EH (cell line): Measurements from ENCODE around the gene MAPK6.
"Not testable (repeated sequence)": the region's sequence is repeated elsewhere in the genome, so short reads cannot be mapped to it uniquely, and the experiment has no call there.

ENCODE experiments used
- DNase-seq: peaks from one replicate; pipeline ENCODE4 v3.0.0-alpha.2; 2015; ENCODE audit warnings: low read depth

MAPK6 gene

DNA sequence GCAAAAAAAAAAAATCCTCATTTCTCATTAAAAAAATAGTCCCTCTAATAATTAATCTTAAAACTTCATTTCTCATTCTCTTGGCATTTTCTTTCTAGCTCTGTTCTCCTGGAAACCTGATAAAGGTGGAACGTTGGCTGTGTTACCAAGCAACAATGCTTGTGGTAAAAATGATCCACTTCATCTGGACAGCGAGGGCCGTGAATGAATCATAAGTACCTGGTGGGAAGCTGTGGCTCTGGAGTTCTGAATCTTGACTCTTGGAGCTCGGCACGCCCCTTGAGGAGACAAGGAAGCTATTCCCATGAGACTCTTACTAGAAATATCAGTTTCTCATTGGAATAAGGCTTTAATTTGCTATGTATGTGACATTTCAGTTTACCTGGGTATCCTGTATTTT, 61.0 kb downstream of the MAPK6 start:
- no peak for DNase-seq

DNA sequence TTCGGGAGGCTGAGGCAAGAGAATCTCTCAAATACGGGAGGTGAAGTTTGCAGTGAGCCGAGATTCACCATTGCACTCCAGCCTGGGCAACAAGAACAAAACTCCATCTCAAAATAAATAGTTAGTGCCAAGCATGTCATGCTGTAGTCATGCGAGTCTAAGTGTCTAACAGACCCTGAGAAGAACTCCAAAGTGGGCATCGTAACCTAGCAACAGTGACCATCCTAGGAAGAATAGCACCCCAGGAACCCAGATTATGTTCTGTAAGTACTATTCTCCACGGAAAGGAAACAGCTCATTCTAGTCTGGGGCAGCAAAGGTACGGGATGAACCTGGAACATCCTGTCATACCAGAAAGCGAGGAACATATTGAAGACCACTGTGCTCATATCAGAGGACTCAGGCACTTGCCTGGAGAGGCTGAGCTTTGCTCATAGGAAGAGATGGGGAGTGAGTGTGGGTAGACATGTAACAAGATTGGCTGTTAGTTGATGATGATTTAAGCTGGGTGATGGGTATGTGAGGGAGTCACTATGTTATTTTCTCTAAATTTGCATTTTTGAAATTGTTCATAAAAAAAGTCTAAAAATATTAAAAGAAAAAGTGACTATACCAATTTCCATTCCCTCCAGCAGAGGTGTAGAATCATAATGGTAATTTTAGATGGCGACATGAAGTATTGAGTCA, 61.8 kb downstream of the MAPK6 start:
- DNase-seq = no peak

DNA sequence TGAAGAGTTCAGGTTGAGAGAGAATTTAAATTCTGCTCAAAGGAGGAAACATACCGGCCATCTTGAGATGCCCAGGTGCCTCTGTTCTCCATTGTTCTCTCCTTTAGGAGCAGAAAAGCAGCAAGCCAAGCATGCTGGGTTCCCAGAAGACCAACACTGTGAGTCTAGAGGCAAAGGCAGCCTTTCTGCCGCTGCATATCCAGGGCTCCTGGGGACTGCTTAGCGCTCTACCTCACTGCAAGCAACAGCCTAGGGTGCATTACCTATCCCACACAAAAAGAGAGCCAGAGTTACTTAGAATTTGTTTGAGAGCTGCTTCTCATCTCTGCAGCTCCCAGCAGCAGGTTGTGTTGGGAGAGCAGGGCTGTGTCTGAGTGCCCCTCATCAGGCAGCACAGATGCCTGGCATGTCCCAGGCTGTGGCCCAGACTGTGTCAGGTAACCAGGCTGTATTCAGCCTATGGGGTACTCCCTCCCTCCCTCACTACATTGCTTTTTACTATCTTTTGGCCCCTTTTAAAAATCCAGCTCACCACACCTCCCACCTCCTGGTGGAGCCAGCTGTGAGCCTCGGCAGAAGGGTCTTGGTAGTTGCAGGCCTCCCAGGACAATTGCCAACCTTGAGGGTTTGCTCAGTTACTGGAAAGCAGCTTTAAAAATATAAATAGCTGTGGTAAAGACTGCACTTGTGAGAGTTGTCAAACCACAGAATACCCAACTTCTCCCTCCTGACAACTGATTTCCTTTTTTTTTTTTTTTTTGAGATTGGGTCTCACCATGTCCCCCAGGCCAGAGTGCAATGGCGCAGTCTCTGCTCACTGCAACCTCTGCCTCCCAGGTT, 63.4 kb downstream of the MAPK6 start:
- DNase-seq = peak; percentile 50

GRCh38 chr15:52083037-52083359, 64.0 kb downstream of the MAPK6 start:
- DNase-seq = not testable (repeated sequence)

GRCh38 chr15:52083603-52084002, 64.6 kb downstream of the MAPK6 start:
- no peak for DNase-seq

DNA sequence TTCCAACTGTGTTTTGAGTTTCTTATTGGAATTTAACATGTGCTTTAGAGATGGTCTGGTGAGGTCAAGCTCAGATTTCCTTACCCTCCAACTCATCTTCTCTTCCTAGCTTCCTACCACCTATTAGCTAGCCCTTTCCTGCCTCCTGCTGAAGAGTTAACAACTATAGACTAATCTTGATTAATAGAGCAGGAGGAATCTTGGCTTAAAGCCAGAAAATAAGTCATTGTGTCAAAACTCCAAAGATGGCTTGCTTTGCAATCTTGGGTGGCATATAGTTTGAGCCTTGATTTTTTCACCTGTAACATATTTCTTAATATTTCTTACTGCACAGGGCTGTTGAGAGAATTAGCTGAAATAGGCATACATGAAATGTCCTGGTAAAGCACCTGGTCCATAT, 66.3 kb downstream of the MAPK6 start:
- DNase-seq = no peak

DNA sequence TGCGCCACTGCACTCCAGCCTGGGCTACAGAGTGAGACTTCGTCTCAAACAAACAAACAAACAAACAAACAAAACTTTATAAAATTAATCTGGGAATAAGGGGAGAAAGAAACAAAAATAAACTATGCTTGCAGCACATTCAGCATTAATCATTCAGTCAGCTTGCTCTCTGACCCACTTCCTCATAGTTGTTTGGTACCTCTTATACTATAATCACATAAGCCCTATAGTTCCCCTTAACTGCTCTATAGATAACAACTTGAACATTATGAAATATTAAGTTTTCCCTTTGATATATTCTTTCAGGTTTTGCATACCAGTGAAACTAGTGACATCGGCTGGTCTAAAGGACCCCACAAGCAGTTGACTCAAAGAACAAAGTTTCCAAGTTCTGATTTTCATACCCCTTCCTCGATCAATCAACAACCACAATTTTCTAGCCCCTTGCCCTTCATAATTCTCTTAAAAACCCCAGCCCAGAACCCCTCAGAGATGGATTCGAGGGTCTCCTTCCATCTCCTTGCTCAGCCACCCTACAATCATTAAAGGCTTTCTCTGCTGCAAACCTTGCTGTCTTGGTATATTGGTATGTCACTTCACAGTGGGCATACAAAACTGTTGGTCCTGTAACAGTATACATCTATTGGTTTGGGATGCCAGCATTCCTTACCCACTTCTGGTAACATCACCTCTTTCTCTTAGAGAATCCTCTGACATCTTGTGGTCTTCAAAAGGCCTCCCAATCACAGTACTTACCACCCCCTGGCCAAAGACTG, 67.2 kb downstream of the MAPK6 start:
- DNase-seq = no peak

GRCh38 chr15:52090193-52090592, 71.2 kb downstream of the MAPK6 start:
- no peak for DNase-seq

DNA sequence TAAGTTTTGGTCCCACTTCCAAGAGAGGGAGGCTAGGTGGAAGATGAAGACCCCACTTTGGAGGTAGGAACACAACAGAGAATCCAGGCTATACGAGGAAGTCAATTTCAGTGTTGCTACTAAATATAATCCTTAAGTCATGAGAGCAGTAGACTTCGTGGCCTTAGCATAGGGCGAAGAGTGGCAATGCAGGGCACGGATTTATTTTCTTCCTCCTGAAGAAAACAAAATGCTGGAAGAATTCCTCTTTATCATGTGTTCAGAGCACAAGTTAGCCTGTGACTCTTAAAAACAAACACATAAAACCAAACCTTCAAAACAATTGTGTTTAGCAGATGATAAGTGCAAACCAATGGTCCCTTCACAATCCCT, 74.1 kb downstream of the MAPK6 start:
- no peak for DNase-seq

DNA sequence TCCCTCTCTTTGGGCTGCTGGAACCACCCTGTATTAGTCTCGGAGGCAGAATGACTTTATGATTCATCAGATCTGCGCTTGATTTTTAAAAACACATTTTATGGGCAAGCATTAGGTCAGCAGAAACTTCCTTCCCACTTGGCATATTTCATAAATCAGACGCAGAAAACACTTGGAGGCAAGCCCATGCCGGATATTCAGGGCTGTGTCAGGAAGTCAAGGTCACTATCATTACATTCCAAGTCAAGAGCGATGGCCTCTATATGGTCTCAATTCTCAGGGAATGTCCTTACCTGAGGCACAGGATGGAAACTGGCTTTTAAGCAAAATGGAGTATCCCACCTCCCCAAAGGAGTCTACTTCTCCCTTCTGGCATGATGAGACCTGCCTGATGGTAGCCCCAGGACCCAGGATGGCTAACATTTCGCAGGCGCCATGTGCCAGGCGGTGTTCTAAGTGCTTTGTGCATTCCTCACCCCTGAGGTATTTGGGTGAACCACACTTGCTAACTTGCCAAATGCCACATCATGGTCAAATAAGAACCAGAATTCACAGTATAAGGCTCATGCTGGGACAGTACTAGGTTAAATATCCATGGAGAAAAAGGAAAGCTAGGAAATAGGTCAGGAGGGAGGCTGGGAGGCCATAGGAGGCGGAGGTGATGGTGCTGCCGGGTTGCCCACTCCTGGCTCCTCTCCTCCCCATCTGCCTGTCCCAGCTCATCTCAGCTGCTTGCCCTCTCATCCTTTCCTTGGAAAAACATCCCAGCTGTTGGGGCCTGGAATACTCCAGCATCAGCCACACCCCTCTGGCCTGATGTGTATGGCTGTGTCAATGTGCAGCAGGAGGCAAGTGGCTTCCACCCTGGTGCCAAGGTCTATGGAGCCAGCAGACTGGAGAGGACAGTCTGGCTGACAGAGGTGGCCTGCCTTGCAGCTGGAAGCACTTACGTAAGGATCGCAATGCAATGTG, 74.8 kb downstream of the MAPK6 start:
- peak; percentile 97 for DNase-seq

- DNase-seq = no peak
Observed at GRCh38 chr15:52094811-52095584, 76.0 kb downstream of the MAPK6 start.

- peak; percentile 96 for DNase-seq
Observed at GRCh38 chr15:52095597-52096262, 76.7 kb downstream of the MAPK6 start.

DNA sequence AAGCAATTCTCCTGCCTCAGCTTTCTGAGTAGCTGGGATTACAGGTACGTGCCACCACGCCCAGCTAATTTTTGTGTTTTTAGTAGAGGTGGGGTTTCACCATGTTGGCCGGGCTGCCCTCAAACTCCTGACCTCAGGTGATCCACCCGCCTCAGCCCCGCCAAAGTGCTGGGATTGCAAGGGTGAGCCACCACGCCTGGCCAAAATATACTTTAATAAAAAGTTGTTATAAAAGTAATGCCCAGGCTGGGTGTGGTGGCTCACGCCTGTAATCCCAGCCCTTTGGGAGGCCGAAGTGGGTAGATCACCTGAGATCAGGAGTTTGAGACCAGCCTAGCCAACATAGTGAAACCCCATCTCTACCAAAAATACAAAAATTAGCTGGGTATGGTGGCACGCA, 77.5 kb downstream of the MAPK6 start:
- DNase-seq = not testable (repeated sequence)

- DNase-seq = no peak
Observed at GRCh38 chr15:52097180-52097579, 78.2 kb downstream of the MAPK6 start.

DNA sequence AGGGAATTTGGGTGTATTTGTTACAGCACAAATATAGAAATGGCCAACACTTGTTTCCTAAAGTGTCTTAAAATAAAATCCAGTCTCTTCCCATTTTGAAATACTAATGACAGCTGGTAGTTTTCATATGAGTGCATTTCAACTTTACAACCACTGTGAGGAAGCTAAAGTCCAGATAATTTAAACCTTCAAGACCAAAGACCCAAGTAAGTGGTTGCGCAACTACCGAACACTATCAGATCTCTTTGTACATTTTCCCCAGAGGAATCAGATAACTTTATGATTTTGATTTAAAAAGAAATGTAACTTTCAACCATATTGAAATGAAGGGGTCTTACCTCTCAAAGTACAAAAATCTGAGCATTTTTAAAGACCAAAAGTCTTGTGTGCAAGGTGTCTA, 79.3 kb downstream of the MAPK6 start:
- DNase-seq = no peak

- no peak for DNase-seq
Observed at GRCh38 chr15:52099651-52100272, 80.7 kb downstream of the MAPK6 start.

- peak; percentile 96 for DNase-seq
Observed at GRCh38 chr15:52100807-52101442, 81.9 kb downstream of the MAPK6 start.

GRCh38 chr15:52101542-52102323, 82.7 kb downstream of the MAPK6 start:
- DNase-seq = no peak

- DNase-seq = peak; percentile 85
Observed at GRCh38 chr15:52102463-52102862, 83.4 kb downstream of the MAPK6 start.
